B cell (primary cell): Measurements from ENCODE around the gene KIRREL3.

Experiments used
- CTCF ChIP-seq: fragments of 200-600 bp; IDR thresholded peaks from one replicate; pipeline ENCODE4 v1.8.0; 2022; ENCODE audit warnings: antibody characterized with exemption, mild to moderate bottlenecking
- EZH2 ChIP-seq: IDR thresholded peaks from 2 replicates; pipeline ENCODE4 v1.6.1; 2012; ENCODE audit warnings: borderline replicate concordance, low read depth, mild to moderate bottlenecking, moderate library complexity, low read length; ENCODE audit not compliant: insufficient read depth, poor library complexity, severe bottlenecking

GRCh38 chr11:126992804-126993111 is 7.8 kb downstream of the KIRREL3 start:
- no peak for TF ChIP-seq CTCF
- TF ChIP-seq EZH2: no peak
